ENCODE results near the gene CAMKMT.

The CAMKMT gene

GRCh38 chr2:44715671-44716081 is 353.9 kb downstream of the CAMKMT start:
- TF ChIP-seq, protein P1, sequence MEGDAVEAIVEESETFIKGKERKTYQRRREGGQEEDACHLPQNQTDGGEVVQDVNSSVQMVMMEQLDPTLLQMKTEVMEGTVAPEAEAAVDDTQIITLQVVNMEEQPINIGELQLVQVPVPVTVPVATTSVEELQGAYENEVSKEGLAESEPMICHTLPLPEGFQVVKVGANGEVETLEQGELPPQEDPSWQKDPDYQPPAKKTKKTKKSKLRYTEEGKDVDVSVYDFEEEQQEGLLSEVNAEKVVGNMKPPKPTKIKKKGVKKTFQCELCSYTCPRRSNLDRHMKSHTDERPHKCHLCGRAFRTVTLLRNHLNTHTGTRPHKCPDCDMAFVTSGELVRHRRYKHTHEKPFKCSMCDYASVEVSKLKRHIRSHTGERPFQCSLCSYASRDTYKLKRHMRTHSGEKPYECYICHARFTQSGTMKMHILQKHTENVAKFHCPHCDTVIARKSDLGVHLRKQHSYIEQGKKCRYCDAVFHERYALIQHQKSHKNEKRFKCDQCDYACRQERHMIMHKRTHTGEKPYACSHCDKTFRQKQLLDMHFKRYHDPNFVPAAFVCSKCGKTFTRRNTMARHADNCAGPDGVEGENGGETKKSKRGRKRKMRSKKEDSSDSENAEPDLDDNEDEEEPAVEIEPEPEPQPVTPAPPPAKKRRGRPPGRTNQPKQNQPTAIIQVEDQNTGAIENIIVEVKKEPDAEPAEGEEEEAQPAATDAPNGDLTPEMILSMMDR (IDR thresholded peaks at IDR 0.05; ENCODE audit: low read depth, low read length): 0 out of 2 replicates have a peak, but pooled peaks have one; percentile 5

DNA sequence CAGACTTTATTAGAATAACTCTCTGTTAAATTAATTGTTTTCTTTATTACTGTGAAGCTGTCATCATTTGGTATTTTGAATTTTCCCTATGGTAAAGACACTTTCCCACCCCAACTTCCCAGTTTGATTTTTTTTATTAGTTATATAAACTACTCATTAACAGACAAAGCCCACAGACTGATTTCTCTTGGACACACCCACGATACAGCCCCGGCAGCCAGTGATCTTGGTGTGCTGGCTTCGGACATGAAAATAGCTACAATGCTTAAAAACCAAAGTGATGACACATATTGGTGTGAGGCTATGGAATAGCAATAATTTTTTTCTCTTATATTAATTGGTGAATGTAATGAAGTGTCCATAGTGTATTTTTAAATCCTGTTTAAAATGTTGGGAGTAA is 354.4 kb downstream of the CAMKMT start:
- TF ChIP-seq, protein P1 (IDR thresholded peaks at IDR 0.05; ENCODE audit: low read depth, low read length): no peak
- no peak overlapping the region for H3K4me3 ChIP-seq (ENCODE audit: low read depth, low read length)

More at GRCh38 chr2:44715671-44716081, 353.9 kb downstream of the CAMKMT start:
- no peak overlapping the region for H3K4me3 ChIP-seq (ENCODE audit: low read depth, low read length)

DNA sequence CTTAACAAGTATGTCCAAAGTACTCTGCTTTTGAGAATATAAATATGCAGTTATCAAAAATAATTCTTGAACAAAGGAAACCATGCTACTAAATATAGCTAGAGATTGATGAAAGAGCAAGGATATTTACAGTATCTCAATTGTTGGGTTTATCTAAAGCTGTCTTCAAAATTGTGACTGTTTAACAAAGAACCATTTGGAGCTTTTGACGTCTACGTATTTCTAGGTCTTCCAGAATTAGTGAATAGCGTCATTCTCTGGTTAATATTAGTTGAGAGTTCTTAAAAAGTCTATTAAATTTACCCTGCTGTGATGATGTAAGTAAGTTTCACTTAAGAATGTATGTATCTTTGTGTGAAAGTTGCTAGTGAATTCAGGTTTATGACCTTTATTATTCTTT is 356.7 kb downstream of the CAMKMT start:
- H3K4me3 ChIP-seq (ENCODE audit: low read depth, low read length): no peak overlapping the region
- TF ChIP-seq, protein P1 (IDR thresholded peaks at IDR 0.05; ENCODE audit: low read depth, low read length): no peak

DNA sequence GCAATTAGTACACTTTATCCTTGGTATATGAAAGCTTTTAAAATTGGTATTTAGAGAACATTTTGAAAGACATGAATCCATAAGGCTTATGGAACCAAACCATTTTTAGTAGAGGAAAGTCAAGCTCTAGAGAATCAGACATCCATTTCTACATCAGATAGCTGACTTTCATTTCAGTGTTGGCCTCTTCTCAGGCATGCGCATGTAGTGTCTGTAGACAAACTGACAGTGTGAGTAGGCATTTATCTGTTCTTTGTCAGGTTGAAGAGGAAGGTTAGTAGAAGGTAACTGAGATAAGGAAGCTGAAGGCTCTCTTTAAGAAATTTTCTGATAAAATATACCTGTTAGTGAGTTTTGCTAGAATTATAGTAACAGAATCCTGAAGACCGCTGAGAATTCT is 357.8 kb downstream of the CAMKMT start:
- TF ChIP-seq, protein P1 (IDR thresholded peaks at IDR 0.05; ENCODE audit: low read depth, low read length): no peak

DNA sequence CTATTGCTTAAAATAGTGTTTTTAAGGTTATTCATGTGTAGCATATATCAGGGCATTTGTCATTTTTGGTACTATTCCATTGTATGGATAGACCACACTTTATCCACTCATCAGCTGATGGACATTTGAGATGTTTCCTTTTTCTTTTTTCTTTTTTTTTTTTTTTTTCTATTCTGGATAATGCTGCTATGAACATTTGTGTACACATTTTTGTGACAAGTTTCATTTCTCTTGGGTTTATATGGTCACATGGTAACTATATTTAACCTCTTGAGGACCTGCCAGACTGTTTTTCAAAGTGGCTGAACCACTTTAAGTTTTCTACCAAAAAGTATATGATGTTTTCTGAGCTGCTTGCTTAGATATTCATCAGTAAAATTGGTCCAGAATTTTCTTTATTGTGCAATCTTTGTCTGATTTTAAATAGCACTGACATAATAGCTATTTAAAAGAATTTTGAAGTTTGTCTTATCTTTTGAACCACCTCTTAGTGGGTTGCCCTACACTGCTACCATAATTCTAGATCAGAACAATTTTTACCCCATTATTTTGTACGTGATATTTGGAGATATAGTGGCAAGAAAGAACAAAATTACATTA is 360.4 kb downstream of the CAMKMT start:
- TF ChIP-seq, protein P1 (IDR thresholded peaks at IDR 0.05; ENCODE audit: low read depth, low read length): no peak
- H3K4me3 ChIP-seq (ENCODE audit: low read depth, low read length): no peak overlapping the region

More for the DNA sequence above, 357.8 kb downstream of the CAMKMT start:
- H3K4me3 ChIP-seq (ENCODE audit: low read depth, low read length): no peak overlapping the region

GRCh38 chr2:44723921-44724320 is 362.2 kb downstream of the CAMKMT start:
- no peak overlapping the region for H3K4me3 ChIP-seq (ENCODE audit: low read depth, low read length)
- TF ChIP-seq, protein P1 (IDR thresholded peaks at IDR 0.05; ENCODE audit: low read depth, low read length): no peak

DNA sequence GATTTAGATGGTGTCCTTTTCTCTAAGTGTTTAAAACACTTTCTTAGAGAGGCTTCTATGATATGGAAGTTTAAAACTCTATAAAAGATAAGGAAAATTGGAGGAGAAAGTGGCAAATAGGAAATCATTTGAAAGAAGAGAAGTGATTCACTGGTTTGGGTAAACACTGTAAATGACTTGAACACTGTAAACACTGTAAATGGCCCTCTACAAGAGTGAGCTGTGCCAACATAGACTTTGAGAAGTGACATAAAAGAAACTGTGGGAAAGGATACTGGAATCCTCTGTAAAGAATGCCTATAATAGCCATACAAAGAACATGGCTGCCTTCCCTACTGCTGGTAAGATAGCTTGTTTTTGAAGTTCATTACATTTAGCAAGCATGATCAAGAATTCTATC is 368.8 kb downstream of the CAMKMT start:
- H3K4me3 ChIP-seq (ENCODE audit: low read depth, low read length): no peak overlapping the region
- TF ChIP-seq, protein P1 (IDR thresholded peaks at IDR 0.05; ENCODE audit: low read depth, low read length): no peak
